Neural progenitor cell (in vitro differentiated cells): ENCODE results near the gene TNRC6C.

Experiments used
- CTCF ChIP-seq: fragments of 200-600 bp; sonication (generic); IDR thresholded peaks from 2 replicates; pipeline ENCODE4 v1.5.1; 2017; ENCODE audit warnings: antibody characterized with exemption, mild to moderate bottlenecking
- EZH2 ChIP-seq: fragments of 200-600 bp; sonication (generic); IDR thresholded peaks from 2 replicates; pipeline ENCODE4 v1.6.1; 2017; ENCODE audit warnings: antibody characterized with exemption, mild to moderate bottlenecking, moderate library complexity
- EZH2phosphoT487 ChIP-seq: fragments of 200-600 bp; sonication (generic); IDR thresholded peaks from 2 replicates; pipeline ENCODE4 v1.6.1; 2017; ENCODE audit warnings: antibody characterized with exemption

- TF ChIP-seq CTCF: no peak
- TF ChIP-seq EZH2: no peak
- TF ChIP-seq EZH2phosphoT487: no peak
Observed at GRCh38 chr17:78140169-78141051, 181.9 kb downstream of the TNRC6C start.
